ENCODE results near the gene UVRAG.

DNA sequence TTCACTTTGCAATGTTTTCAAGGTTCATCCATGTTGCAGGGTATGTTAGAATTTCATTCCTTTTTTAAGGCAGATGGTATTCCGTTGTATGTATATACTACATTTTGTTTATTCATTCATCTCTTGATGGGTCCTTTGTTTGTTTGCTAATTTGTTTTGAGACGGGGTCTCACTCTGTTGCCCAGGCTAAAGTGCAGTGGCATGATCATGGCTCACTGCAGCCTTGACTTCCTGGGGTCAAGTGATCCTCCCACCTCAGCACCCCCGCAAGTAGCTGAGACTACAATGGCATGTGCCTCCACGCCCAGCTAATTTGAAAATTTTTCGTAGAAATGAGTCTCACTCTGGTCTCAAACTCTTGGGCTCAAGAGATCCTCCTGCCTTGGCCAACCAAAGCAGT is 6.2 kb downstream of the UVRAG start:
- no peak for TF ChIP-seq NFIC (IDR thresholded peaks at IDR 0.05)
- TF ChIP-seq, protein P1, sequence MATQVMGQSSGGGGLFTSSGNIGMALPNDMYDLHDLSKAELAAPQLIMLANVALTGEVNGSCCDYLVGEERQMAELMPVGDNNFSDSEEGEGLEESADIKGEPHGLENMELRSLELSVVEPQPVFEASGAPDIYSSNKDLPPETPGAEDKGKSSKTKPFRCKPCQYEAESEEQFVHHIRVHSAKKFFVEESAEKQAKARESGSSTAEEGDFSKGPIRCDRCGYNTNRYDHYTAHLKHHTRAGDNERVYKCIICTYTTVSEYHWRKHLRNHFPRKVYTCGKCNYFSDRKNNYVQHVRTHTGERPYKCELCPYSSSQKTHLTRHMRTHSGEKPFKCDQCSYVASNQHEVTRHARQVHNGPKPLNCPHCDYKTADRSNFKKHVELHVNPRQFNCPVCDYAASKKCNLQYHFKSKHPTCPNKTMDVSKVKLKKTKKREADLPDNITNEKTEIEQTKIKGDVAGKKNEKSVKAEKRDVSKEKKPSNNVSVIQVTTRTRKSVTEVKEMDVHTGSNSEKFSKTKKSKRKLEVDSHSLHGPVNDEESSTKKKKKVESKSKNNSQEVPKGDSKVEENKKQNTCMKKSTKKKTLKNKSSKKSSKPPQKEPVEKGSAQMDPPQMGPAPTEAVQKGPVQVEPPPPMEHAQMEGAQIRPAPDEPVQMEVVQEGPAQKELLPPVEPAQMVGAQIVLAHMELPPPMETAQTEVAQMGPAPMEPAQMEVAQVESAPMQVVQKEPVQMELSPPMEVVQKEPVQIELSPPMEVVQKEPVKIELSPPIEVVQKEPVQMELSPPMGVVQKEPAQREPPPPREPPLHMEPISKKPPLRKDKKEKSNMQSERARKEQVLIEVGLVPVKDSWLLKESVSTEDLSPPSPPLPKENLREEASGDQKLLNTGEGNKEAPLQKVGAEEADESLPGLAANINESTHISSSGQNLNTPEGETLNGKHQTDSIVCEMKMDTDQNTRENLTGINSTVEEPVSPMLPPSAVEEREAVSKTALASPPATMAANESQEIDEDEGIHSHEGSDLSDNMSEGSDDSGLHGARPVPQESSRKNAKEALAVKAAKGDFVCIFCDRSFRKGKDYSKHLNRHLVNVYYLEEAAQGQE (IDR thresholded peaks at IDR 0.05; ENCODE audit: low read depth): no peak
- TF ChIP-seq, protein P2, sequence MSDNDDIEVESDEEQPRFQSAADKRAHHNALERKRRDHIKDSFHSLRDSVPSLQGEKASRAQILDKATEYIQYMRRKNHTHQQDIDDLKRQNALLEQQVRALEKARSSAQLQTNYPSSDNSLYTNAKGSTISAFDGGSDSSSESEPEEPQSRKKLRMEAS (IDR thresholded peaks at IDR 0.05): no peak
- no peak for TF ChIP-seq YY1 (IDR thresholded peaks at IDR 0.05; ENCODE audit: low read depth)
- TF ChIP-seq EP300 (IDR thresholded peaks at IDR 0.05; ENCODE audit: borderline replicate concordance): no peak

Measured in Ishikawa (cell line).